DND-41 (cell line): ENCODE data around the gene XRN1.

Experiments
- EZH2 ChIP-seq: IDR thresholded peaks from 3 replicates; pipeline ENCODE4 v1.6.1; 2012; ENCODE audit warnings: borderline replicate concordance, low read depth, mild to moderate bottlenecking, moderate library complexity, low read length, inconsistent platforms; ENCODE audit not compliant: severe bottlenecking
- TF ChIP-seq, protein P1 (sequence below): IDR thresholded peaks from 2 replicates; pipeline ENCODE4 v1.5.1; 2012; ENCODE audit warnings: borderline replicate concordance, low read length, moderate library complexity, mild to moderate bottlenecking; ENCODE audit not compliant: poor library complexity, severe bottlenecking; ENCODE audit errors: extremely low read depth

DNA sequence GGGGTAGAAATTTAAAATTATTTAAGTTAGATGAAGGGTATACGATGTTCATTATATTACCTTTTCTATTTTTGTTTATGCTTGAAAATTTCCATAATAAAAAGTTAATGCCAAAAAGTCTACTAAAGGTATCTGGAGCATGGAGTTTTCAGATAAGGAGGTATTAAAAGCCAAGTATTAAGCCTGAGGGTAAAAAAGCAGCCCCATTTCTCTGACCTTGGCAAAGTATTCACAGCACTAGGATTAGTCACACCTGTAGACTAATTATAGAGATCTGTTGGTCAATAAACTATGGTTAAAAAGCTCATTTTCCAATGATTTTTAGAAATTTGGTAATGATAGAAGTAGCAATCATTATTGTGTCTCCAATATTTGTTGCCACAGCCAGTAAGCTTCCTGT is 23.1 kb downstream of the XRN1 start:
- TF ChIP-seq, protein P1, sequence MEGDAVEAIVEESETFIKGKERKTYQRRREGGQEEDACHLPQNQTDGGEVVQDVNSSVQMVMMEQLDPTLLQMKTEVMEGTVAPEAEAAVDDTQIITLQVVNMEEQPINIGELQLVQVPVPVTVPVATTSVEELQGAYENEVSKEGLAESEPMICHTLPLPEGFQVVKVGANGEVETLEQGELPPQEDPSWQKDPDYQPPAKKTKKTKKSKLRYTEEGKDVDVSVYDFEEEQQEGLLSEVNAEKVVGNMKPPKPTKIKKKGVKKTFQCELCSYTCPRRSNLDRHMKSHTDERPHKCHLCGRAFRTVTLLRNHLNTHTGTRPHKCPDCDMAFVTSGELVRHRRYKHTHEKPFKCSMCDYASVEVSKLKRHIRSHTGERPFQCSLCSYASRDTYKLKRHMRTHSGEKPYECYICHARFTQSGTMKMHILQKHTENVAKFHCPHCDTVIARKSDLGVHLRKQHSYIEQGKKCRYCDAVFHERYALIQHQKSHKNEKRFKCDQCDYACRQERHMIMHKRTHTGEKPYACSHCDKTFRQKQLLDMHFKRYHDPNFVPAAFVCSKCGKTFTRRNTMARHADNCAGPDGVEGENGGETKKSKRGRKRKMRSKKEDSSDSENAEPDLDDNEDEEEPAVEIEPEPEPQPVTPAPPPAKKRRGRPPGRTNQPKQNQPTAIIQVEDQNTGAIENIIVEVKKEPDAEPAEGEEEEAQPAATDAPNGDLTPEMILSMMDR = no peak
- no peak for TF ChIP-seq EZH2
